Measurements from ENCODE around the gene ARMC9. TPM values are rescaled to one million over a fixed set of nuclear protein-coding genes. Genes with fewer than 3 reads are reported as not detected.

Gene ARMC9
- total and polyA plus RNA-seq, 2 donors (not counting 3 experiments of a cell fraction or from before 2014, with no cell fraction given) = 16.4 to 24.2 TPM

DNA sequence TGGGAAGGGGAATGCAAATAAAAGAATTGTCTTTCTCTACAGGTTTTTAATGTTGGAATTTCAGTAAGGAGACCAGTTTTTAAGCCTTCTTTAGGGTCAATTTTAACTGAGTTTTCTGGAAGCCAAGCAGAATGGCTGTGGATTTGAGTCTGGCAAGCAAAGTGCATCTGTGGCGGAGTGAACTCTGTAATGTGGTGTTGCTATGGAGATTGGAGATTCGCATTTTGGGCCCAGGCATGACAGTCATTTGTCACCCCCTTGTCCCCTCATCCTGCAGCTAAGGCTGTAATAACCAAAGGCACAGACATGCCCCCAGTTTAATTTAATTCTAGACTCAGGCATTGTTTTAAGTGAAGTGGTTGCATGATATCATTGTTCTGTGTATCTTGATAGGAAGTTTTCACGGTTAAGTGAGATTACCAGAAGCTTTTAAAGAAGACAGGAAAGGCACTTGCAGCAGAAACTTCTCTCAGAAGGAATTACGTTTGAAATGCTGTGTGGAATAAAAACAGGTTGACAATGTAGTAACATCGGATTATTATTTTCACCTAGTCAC lies 30.6 kb downstream of the ARMC9 start:
- BruUV-seq (replicated peaks) = no TSS peak
- no peaks in the 10 kb centered on the region for H3K36me3 ChIP-seq (ENCODE audit: control insufficient read depth in 2 of 2, extremely low read depth in 1 of 2, insufficient read depth in 2 of 2, low read length in 2 of 2)
- no peak overlapping the region for H2AFZ ChIP-seq (ENCODE audit: low read depth, low read length)
- POLR2A ChIA-PET = no interaction called here
- DNase-seq (ENCODE audit: low read depth, low spot score) = no peak
- dilution Hi-C loops (cut with MboI; ENCODE audit: extremely low pct_ligation_motif_present, low sequenced_read_pairs) (no loop called here), intact Hi-C loops (cut with micrococcal nuclease) (no loop called here)
- CTCF ChIA-PET = interaction anchor here (2.5 to 7.7 kb wide), 4 partner anchors 126 to 224 kb away, joined by 18 to 74 read pairs (median 68); no protein-coding TSS in a partner anchor
- H3K4me2 ChIP-seq (ENCODE audit: insufficient read depth, low read length) = no peak overlapping the region
- no peaks in the 10 kb centered on the region for H3K9me3 ChIP-seq (replicated peaks; ENCODE audit: control insufficient read depth, insufficient read depth, low read length)
- no peak overlapping the region for H3K9ac ChIP-seq (replicated peaks; ENCODE audit: extremely low read depth, insufficient read depth, low read length)
- no peaks in the 10 kb centered on the region for H3K4me1 ChIP-seq (ENCODE audit: control insufficient read depth, extremely low read depth, insufficient read depth, low read length)
- FAIRE-seq = no peak
- no peaks in the 10 kb centered on the region for H4K20me1 ChIP-seq (replicated peaks; ENCODE audit: control insufficient read depth, extremely low read depth, insufficient read depth, low read length)
- H3K9me1 ChIP-seq (replicated peaks; ENCODE audit: control insufficient read depth, extremely low read depth, insufficient read depth, low read length) = no peaks in the 10 kb centered on the region
- no peak overlapping the region for H3K27ac ChIP-seq (ENCODE audit: insufficient read depth, low read depth, low read length)
- H3K27me3 ChIP-seq (ENCODE audit: control insufficient read depth in 2 of 2, insufficient read depth in 2 of 2, low read length in 2 of 2) = no peaks in the 10 kb centered on the region
- H3K4me3 ChIP-seq (replicated peaks in 1 of 3; ENCODE audit: insufficient read depth in 1 of 3, low read depth in 1 of 3, low read length in 3 of 3) = no peak overlapping the region
- TF ChIP-seq GATA2 (IDR thresholded peaks at IDR 0.05; ENCODE audit: insufficient read depth, insufficient read length, low read depth, low read length) = no peak
- TF ChIP-seq MYC (IDR thresholded peaks at IDR 0.05; ENCODE audit: low read depth, low read length) = no peak
- TF ChIP-seq CTCF (IDR thresholded peaks at IDR 0.05; ENCODE audit: extremely low read depth in 1 of 2, insufficient read depth in 1 of 2, low read depth in 1 of 2, low read length in 2 of 2) = no peak
- no peak for TF ChIP-seq POLR2A (IDR thresholded peaks at IDR 0.05; ENCODE audit: low read depth, low read length)
- no peak for TF ChIP-seq JUN (IDR thresholded peaks at IDR 0.05; ENCODE audit: borderline replicate concordance, insufficient read depth, insufficient read length, low read depth)
- no peak for TF ChIP-seq MAX (IDR thresholded peaks at IDR 0.05; ENCODE audit: insufficient read depth, insufficient read length)
- no peak for TF ChIP-seq POLR2AphosphoS5 (IDR thresholded peaks at IDR 0.05; ENCODE audit: insufficient read depth, low read depth, low read length)
- no peak for TF ChIP-seq EZH2 (IDR thresholded peaks at IDR 0.05; ENCODE audit: borderline replicate concordance, low read depth, low read length, severe bottlenecking)
- TF ChIP-seq FOS (IDR thresholded peaks at IDR 0.05; ENCODE audit: borderline replicate concordance, insufficient read depth, low read length) = no peak
- H3K79me2 ChIP-seq (ENCODE audit: control insufficient read depth, insufficient read depth, low read length) = no peaks in the 10 kb centered on the region

All from endothelial cell of umbilical vein (primary cell).